Stomach (tissue), 4 donors: Measurements from ENCODE around the gene CXCL14.

ENCODE experiments used
- POLR2A ChIP-seq, 4 donors: fragments of 450-650 bp; IDR thresholded peaks; one replicate each; pipeline ENCODE4 v1.6.1; 2016; ENCODE audit warnings: antibody characterized with exemption in 4 of 4, control low read depth in 2 of 4, mild to moderate bottlenecking in 1 of 4, moderate library complexity in 1 of 4
- POLR2AphosphoS5 ChIP-seq, 3 donors: sonication (generic); formaldehyde crosslinking; IDR thresholded peaks; one replicate each; pipeline ENCODE4 v1.6.1; 2016; ENCODE audit warnings: antibody characterized with exemption in 3 of 3
- TF ChIP-seq, protein P1 (sequence below), 7 experiments: fragments of 450-650 bp in 4 of 7; fragments of 200-600 bp in 3 of 7; sonication (generic) in 3 of 7; IDR thresholded peaks; one replicate each; pipeline ENCODE4 v1.5.1; 2016 to 2019; ENCODE audit warnings: antibody characterized with exemption in 7 of 7, control low read depth in 2 of 7, mild to moderate bottlenecking in 1 of 7

DNA sequence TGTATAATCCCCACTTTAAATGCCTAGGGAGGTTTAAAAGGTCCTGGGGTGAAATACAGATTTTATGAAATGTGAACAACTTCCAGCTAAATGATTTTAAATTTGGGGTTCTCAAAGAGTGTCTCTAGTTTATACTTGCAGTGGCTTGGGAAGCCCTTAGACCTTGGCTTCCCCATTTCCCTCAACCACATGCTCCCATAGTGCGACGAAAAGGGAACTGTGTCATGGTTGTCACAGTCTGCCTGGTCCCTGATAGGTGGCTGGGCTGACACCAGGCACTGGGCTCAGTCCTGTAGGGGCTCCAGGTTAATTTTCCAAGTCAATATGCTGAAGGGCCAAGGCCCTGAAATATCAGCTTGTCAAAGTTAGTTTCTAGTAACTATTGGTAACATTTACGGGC, 10.4 kb upstream of the CXCL14 start:
- TF ChIP-seq POLR2AphosphoS5 (IDR thresholded peaks at IDR 0.05) (no peak), POLR2A (IDR thresholded peaks at IDR 0.05) (no peak)
- TF ChIP-seq, protein P1, sequence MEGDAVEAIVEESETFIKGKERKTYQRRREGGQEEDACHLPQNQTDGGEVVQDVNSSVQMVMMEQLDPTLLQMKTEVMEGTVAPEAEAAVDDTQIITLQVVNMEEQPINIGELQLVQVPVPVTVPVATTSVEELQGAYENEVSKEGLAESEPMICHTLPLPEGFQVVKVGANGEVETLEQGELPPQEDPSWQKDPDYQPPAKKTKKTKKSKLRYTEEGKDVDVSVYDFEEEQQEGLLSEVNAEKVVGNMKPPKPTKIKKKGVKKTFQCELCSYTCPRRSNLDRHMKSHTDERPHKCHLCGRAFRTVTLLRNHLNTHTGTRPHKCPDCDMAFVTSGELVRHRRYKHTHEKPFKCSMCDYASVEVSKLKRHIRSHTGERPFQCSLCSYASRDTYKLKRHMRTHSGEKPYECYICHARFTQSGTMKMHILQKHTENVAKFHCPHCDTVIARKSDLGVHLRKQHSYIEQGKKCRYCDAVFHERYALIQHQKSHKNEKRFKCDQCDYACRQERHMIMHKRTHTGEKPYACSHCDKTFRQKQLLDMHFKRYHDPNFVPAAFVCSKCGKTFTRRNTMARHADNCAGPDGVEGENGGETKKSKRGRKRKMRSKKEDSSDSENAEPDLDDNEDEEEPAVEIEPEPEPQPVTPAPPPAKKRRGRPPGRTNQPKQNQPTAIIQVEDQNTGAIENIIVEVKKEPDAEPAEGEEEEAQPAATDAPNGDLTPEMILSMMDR (IDR thresholded peaks at IDR 0.05) = no peak
